ENCODE data around the gene AUTS2. TPM values are rescaled to one million over a fixed set of nuclear protein-coding genes. Genes with fewer than 3 reads are reported as not detected.
"Not testable (repeated sequence)": the region's sequence is repeated elsewhere in the genome, so short reads cannot be mapped to it uniquely, and the experiment has no call there.

Gene AUTS2
- total RNA-seq, 1 donor from 2014 or later = 56.0 TPM

- intact Hi-C loops (cut with DNase I) = no loop called here
- peaks cover 6% of the 10 kb centered on the region for H3K4me1 ChIP-seq
- ATAC-seq = no peak
- no peak overlapping the region for H3K4me3 ChIP-seq
- no peaks in the 10 kb centered on the region for H3K27me3 ChIP-seq
- no peak for DNase-seq
- H3K36me3 ChIP-seq = no peaks in the 10 kb centered on the region
- no peak for TF ChIP-seq CTCF (IDR thresholded peaks at IDR 0.05)
- H3K27ac ChIP-seq = no peak overlapping the region
- H3K9me3 ChIP-seq = no peaks in the 10 kb centered on the region
Observed at GRCh38 chr7:69776611-69777010, 178.3 kb downstream of the AUTS2 start.

- ATAC-seq (no peak), DNase-seq (no peak)
- H3K27ac ChIP-seq = no peak overlapping the region
- no peaks in the 10 kb centered on the region for H3K36me3 ChIP-seq
- H3K4me3 ChIP-seq = no peak overlapping the region
- intact Hi-C loops (cut with DNase I) = no loop called here
- no peak for TF ChIP-seq CTCF (IDR thresholded peaks at IDR 0.05)
- H3K4me1 ChIP-seq = peaks cover 11% of the 10 kb centered on the region
- no peaks in the 10 kb centered on the region for H3K27me3 ChIP-seq
- H3K9me3 ChIP-seq = no peaks in the 10 kb centered on the region
Observed at GRCh38 chr7:69778138-69778537, 179.9 kb downstream of the AUTS2 start.

- no peak for TF ChIP-seq CTCF (IDR thresholded peaks at IDR 0.05)
- intact Hi-C loops (cut with DNase I) = no loop called here
- Histone ChIP-seq H3K9me3 (no peaks in the 10 kb centered on the region), H3K36me3 (no peaks in the 10 kb centered on the region), H3K4me3 (no peak overlapping the region), H3K4me1 (peaks cover 11% of the 10 kb centered on the region), H3K27me3 (no peaks in the 10 kb centered on the region), H3K27ac (no peak overlapping the region)
- ATAC-seq (no peak), DNase-seq (no peak)
Observed at GRCh38 chr7:69780379-69780778, 182.1 kb downstream of the AUTS2 start.

GRCh38 chr7:69781412-69781846, 183.2 kb downstream of the AUTS2 start:
- H3K36me3 ChIP-seq = no peaks in the 10 kb centered on the region
- peak; percentile 61 for ATAC-seq
- H3K27ac ChIP-seq = no peak overlapping the region
- no peaks in the 10 kb centered on the region for H3K27me3 ChIP-seq
- TF ChIP-seq CTCF (IDR thresholded peaks at IDR 0.05) = no peak
- H3K9me3 ChIP-seq = no peaks in the 10 kb centered on the region
- DNase-seq = no peak
- intact Hi-C loops (cut with DNase I) = no loop called here
- H3K4me3 ChIP-seq = no peak overlapping the region
- H3K4me1 ChIP-seq = peaks cover 11% of the 10 kb centered on the region

GRCh38 chr7:69782917-69783684, 184.8 kb downstream of the AUTS2 start:
- TF ChIP-seq CTCF (IDR thresholded peaks at IDR 0.05) = no peak
- H3K36me3 ChIP-seq = no peaks in the 10 kb centered on the region
- no peak for ATAC-seq
- no peak overlapping the region for H3K4me3 ChIP-seq
- no peak for DNase-seq
- intact Hi-C loops (cut with DNase I) = no loop called here
- no peaks in the 10 kb centered on the region for H3K27me3 ChIP-seq
- H3K27ac ChIP-seq = no peak overlapping the region
- no peaks in the 10 kb centered on the region for H3K9me3 ChIP-seq
- peaks cover 11% of the 10 kb centered on the region for H3K4me1 ChIP-seq

- H3K36me3 ChIP-seq; H3K27ac ChIP-seq; H3K4me3 ChIP-seq; intact Hi-C loops (cut with DNase I); H3K27me3 ChIP-seq; DNase-seq; H3K9me3 ChIP-seq; ATAC-seq: not testable (repeated sequence)
- H3K4me1 ChIP-seq = peaks cover 16% of the 10 kb centered on the region
Observed at GRCh38 chr7:69786130-69786529, 187.9 kb downstream of the AUTS2 start.
